Stromal cell of bone marrow (primary cell): Measurements from ENCODE around the gene USP17L20.
"Not testable (repeated sequence)": the region's sequence is repeated elsewhere in the genome, so short reads cannot be mapped to it uniquely, and the experiment has no call there.

Experiments
- DNase-seq: peaks from one replicate; pipeline ENCODE4 v3.0.0-alpha.2; 2012; ENCODE audit warnings: low read depth

Gene USP17L20, protein sequence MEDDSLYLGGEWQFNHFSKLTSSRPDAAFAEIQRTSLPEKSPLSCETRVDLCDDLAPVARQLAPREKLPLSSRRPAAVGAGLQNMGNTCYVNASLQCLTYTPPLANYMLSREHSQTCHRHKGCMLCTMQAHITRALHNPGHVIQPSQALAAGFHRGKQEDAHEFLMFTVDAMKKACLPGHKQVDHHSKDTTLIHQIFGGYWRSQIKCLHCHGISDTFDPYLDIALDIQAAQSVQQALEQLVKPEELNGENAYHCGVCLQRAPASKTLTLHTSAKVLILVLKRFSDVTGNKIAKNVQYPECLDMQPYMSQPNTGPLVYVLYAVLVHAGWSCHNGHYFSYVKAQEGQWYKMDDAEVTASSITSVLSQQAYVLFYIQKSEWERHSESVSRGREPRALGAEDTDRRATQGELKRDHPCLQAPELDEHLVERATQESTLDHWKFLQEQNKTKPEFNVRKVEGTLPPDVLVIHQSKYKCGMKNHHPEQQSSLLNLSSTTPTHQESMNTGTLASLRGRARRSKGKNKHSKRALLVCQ

DNA sequence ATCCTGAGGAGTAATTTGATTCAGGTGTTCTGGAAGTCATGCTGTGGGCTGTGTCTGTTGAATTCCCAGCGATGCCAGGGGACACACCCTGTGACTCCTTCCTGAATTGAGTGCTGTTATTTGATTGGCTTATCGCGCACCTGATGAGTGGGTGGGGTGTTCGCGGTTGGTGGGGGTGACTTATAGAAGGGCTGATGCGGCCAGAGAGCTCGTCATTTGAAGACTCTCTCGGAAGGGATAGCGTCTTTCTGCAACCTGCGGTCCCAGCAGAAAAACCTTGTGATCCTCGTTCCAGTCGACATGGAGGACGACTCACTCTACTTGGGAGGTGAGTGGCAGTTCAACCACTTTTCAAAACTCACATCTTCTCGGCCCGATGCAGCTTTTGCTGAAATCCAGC is at the start of gene USP17L20:
Gene USP17L20, plus strand, starts transcription at position 301 of the 400 bp plus-strand sequence. Its CDS starts 0 bp downstream, at position 301.
- DNase-seq = not testable (repeated sequence)

DNA sequence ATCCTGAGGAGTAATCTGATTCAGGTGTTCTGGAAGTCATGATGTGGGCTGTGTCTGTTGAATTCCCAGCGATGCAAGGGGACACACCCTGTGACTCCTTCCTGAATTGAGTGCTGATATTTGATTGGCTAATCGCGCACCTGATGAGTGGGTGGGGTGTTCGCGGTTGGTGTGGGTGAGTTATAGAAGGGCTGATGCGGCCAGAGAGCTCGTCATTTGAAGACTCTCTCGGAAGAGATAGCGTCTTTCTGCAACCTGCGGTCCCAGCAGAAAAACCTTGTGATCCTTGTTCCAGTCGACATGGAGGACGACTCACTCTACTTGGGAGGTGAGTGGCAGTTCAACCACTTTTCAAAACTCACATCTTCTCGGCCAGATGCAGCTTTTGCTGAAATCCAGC is 47.6 kb upstream of the USP17L20 start, which contains the start of gene USP17L10:
Gene USP17L10, plus strand, starts transcription at position 301 of the 400 bp plus-strand sequence. Its CDS starts 0 bp downstream, at position 301.
- not testable (repeated sequence) for DNase-seq

DNA sequence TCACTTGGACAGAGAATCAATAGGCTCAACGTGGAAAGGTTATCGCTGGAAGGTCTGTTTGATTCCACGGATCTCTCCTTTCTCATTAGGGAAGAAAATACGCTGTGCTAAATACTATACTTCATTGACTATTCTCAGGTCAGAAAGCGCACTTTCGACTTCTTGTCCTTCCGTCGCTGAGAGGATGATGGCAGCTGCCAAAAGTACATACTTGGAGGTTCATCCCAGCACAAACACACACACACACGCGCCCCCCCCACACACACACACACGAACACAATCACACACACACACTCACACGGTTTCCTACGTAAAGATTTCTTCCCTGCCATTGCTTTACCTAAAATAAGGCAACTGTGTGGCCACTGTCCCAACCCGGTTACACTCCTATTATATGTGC is 43.2 kb upstream of the USP17L20 start:
- DNase-seq = not testable (repeated sequence)

DNA sequence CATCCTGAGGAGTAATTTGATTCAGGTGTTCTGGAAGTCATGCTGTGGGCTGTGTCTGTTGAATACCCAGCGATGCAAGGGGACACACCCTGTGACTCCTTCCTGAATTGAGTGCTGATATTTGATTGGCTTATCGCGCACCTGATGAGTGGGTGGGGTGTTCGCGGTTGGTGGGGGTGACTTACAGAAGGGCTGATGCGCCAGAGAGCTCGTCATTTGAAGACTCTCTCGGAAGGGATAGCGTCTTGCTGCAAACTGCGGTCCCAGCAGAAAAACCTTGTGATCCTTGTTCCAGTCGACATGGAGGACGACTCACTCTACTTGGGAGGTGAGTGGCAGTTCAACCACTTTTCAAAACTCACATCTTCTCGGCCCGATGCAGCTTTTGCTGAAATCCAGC is 42.8 kb upstream of the USP17L20 start, which contains the start of gene USP17L11:
Gene USP17L11, plus strand, starts transcription at position 301 of the 400 bp plus-strand sequence. Its CDS starts 0 bp downstream, at position 301.
- DNase-seq = not testable (repeated sequence)

DNA sequence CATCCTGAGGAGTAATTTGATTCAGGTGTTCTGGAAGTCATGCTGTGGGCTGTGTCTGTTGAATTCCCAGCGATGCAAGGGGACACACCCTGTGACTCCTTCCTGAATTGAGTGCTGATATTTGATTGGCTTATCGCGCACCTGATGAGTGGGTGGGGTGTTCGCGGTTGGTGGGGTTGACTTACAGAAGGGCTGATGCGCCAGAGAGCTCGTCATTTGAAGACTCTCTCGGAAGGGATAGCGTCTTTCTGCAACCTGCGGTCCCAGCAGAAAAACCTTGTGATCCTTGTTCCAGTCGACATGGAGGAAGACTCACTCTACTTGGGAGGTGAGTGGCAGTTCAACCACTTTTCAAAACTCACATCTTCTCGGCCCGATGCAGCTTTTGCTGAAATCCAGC is 38.1 kb upstream of the USP17L20 start, which contains the start of gene USP17L12:
Gene USP17L12, plus strand, starts transcription at position 301 of the 400 bp plus-strand sequence. Its CDS starts 0 bp downstream, at position 301.
- not testable (repeated sequence) for DNase-seq

DNA sequence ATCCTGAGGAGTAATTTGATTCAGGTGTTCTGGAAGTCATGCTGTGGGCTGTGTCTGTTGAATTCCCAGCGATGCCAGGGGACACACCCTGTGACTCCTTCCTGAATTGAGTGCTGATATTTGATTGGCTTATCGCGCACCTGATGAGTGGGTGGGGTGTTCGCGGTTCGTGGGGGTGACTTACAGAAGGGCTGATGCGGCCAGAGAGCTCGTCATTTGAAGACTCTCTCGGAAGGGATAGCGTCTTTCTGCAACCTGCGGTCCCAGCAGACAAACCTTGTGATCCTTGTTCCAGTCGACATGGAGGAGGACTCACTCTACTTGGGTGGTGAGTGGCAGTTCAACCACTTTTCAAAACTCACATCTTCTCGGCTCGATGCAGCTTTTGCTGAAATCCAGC is 33.3 kb upstream of the USP17L20 start, which contains the start of gene USP17L13:
Gene USP17L13, plus strand, starts transcription at position 301 of the 400 bp plus-strand sequence. Its CDS starts 0 bp downstream, at position 301.
- not testable (repeated sequence) for DNase-seq

DNA sequence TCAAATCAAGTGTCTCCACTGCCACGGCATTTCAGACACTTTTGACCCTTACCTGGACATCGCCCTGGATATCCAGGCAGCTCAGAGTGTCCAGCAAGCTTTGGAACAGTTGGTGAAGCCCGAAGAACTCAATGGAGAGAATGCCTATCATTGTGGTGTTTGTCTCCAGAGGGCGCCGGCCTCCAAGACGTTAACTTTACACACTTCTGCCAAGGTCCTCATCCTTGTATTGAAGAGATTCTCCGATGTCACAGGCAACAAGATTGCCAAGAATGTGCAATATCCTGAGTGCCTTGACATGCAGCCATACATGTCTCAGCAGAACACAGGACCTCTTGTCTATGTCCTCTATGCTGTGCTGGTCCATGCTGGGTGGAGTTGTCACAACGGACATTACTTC is 27.7 kb upstream of the USP17L20 start:
- not testable (repeated sequence) for DNase-seq

DNA sequence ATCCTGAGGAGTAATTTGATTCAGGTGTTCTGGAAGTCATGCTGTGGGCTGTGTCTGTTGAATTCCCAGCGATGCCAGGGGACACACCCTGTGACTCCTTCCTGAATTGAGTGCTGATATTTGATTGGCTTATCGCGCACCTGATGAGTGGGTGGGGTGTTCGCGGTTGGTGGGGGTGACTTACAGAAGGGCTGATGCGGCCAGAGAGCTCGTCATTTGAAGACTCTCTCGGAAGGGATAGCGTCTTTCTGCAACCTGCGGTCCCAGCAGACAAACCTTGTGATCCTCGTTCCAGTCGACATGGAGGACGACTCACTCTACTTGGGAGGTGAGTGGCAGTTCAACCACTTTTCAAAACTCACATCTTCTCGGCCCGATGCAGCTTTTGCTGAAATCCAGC is 23.8 kb upstream of the USP17L20 start, which contains the start of gene USP17L15:
Gene USP17L15, plus strand, starts transcription at position 301 of the 400 bp plus-strand sequence. Its CDS starts 0 bp downstream, at position 301.
- DNase-seq = not testable (repeated sequence)

DNA sequence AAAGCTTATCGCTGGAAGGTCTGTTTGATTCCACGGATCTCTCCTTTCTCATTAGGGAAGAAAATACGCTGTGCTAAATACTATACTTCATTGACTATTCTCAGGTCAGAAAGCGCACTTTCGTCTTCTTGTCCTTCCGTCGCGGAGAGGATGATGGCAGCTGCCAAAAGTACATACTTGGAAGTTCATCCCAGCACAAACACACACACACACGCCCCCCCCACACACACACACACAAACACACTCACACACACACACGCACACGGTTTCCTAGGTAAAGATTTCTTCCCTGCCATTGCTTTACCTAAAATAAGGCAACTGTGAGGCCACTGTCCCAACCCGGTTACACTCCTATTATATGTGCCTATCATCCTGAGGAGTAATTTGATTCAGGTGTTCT is 19.5 kb upstream of the USP17L20 start:
- DNase-seq = not testable (repeated sequence)

DNA sequence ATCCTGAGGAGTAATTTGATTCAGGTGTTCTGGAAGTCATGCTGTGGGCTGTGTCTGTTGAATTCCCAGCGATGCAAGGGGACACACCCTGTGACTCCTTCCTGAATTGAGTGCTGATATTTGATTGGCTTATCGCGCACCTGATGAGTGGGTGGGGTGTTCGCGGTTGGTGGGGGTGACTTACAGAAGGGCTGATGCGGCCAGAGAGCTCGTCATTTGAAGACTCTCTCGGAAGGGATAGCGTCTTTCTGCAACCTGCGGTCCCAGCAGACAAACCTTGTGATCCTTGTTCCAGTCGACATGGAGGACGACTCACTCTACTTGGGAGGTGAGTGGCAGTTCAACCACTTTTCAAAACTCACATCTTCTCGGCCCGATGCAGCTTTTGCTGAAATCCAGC is 14.3 kb upstream of the USP17L20 start, which contains the start of gene USP17L17:
Gene USP17L17, plus strand, starts transcription at position 301 of the 400 bp plus-strand sequence. Its CDS starts 0 bp downstream, at position 301.
- DNase-seq = not testable (repeated sequence)

DNA sequence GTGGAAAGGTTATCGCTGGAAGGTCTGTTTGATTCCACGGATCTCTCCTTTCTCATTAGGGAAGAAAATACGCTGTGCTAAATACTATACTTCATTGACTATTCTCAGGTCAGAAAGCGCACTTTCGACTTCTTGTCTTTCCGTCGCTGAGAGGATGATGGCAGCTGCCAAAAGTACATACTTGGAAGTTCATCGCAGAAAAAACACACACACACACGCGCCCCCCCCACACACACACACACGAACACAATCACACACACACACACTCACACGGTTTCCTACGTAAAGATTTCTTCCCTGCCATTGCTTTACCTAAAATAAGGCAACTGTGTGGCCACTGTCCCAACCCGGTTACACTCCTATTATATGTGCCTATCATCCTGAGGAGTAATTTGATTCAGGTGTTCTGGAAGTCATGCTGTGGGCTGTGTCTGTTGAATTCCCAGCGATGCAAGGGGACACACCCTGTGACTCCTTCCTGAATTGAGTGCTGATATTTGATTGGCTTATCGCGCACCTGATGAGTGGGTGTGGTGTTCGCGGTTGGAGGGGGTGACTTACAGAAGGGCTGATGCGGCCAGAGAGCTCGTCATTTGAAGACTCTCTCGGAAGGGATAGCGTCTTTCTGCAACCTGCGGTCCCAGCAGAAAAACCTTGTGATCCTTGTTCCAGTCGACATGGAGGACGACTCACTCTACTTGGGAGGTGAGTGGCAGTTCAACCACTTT is 9.8 kb upstream of the USP17L20 start, which contains the start of gene USP17L18:
Gene USP17L18, plus strand, starts transcription at position 678 of the 728 bp plus-strand sequence. Its CDS starts 0 bp downstream, at position 678.
- not testable (repeated sequence) for DNase-seq

DNA sequence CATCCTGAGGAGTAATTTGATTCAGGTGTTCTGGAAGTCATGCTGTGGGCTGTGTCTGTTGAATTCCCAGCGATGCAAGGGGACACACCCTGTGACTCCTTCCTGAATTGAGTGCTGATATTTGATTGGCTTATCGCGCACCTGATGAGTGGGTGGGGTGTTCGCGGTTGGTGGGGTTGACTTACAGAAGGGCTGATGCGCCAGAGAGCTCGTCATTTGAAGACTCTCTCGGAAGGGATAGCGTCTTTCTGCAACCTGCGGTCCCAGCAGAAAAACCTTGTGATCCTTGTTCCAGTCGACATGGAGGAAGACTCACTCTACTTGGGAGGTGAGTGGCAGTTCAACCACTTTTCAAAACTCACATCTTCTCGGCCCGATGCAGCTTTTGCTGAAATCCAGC is 4.8 kb upstream of the USP17L20 start, which contains the start of gene USP17L19:
Gene USP17L19, plus strand, starts transcription at position 301 of the 400 bp plus-strand sequence. Its CDS starts 0 bp downstream, at position 301.
- DNase-seq = not testable (repeated sequence)

DNA sequence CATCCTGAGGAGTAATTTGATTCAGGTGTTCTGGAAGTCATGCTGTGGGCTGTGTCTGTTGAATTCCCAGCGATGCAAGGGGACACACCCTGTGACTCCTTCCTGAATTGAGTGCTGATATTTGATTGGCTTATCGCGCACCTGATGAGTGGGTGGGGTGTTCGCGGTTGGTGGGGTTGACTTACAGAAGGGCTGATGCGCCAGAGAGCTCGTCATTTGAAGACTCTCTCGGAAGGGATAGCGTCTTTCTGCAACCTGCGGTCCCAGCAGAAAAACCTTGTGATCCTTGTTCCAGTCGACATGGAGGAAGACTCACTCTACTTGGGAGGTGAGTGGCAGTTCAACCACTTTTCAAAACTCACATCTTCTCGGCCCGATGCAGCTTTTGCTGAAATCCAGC is 4.6 kb downstream of the USP17L20 start, which contains the start of gene USP17L21:
Gene USP17L21, plus strand, starts transcription at position 301 of the 400 bp plus-strand sequence. Its CDS starts 0 bp downstream, at position 301.
- not testable (repeated sequence) for DNase-seq

DNA sequence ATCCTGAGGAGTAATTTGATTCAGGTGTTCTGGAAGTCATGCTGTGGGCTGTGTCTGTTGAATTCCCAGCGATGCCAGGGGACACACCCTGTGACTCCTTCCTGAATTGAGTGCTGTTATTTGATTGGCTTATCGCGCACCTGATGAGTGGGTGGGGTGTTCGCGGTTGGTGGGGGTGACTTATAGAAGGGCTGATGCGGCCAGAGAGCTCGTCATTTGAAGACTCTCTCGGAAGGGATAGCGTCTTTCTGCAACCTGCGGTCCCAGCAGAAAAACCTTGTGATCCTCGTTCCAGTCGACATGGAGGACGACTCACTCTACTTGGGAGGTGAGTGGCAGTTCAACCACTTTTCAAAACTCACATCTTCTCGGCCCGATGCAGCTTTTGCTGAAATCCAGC is 9.4 kb downstream of the USP17L20 start, which contains the start of gene USP17L22:
Gene USP17L22, plus strand, starts transcription at position 301 of the 400 bp plus-strand sequence. Its CDS starts 0 bp downstream, at position 301.
- not testable (repeated sequence) for DNase-seq

DNA sequence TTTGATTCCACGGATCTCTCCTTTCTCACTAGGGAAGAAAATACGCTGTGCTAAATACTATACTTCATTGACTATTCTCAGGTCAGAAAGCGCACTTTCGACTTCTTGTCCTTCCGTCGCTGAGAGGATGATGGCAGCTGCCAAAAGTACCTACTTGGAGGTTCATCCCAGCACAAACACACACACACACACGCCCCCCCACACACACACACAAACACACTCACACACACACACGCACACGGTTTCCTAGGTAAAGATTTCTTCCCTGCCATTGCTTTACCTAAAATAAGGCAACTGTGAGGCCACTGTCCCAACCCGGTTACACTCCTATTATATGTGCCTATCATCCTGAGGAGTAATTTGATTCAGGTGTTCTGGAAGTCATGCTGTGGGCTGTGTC is 13.8 kb downstream of the USP17L20 start:
- DNase-seq = not testable (repeated sequence)
